Activated CD8-positive, alpha-beta memory T cell treated with anti-CD3 and anti-CD28 coated beads, Interleukin-2, amount 50 U/mL, for 1 hour (primary cell): ENCODE results near the gene RBM47.
"Not testable (repeated sequence)": the region's sequence is repeated elsewhere in the genome, so short reads cannot be mapped to it uniquely, and the experiment has no call there.

Experiments used
- DNase-seq: peaks from one replicate; pipeline ENCODE4 v3.0.0-alpha.2; 2020; ENCODE audit errors: extremely low read depth

The RBM47 gene

GRCh38 chr4:40446261-40446750 is 183.4 kb downstream of the RBM47 start:
- not testable (repeated sequence) for DNase-seq

GRCh38 chr4:40445671-40446070 is 184.0 kb downstream of the RBM47 start:
- DNase-seq, result no peak

- no peak for DNase-seq
Measured at GRCh38 chr4:40441430-40441829, 188.2 kb downstream of the RBM47 start.

- DNase-seq, result no peak
Measured at GRCh38 chr4:40439519-40439918, 190.1 kb downstream of the RBM47 start.

- no peak for DNase-seq
Measured at GRCh38 chr4:40438384-40439026, 191.2 kb downstream of the RBM47 start.

GRCh38 chr4:40437741-40438383 is 191.8 kb downstream of the RBM47 start:
- no peak for DNase-seq

GRCh38 chr4:40435306-40435705 is 194.4 kb downstream of the RBM47 start:
- DNase-seq, result not testable (repeated sequence)

- no peak for DNase-seq
Measured at GRCh38 chr4:40434126-40434687, 195.5 kb downstream of the RBM47 start.

- no peak for DNase-seq
Measured at GRCh38 chr4:40432504-40432903, 197.2 kb downstream of the RBM47 start.

- not testable (repeated sequence) for DNase-seq
Measured at GRCh38 chr4:40427871-40428270, 201.8 kb downstream of the RBM47 start.

GRCh38 chr4:40427128-40427527 is 202.5 kb downstream of the RBM47 start:
- DNase-seq, result no peak

GRCh38 chr4:40425799-40426574 is 203.7 kb downstream of the RBM47 start:
- DNase-seq, result no peak

- DNase-seq, result no peak
Measured at GRCh38 chr4:40423735-40424134, 205.9 kb downstream of the RBM47 start.

GRCh38 chr4:40421839-40422708 is 207.6 kb downstream of the RBM47 start:
- DNase-seq, result no peak

- no peak for DNase-seq
Measured at GRCh38 chr4:40419231-40419912, 210.3 kb downstream of the RBM47 start.

GRCh38 chr4:40418430-40419230 is 211.0 kb downstream of the RBM47 start:
- DNase-seq, result no peak

GRCh38 chr4:40417941-40418340 is 211.7 kb downstream of the RBM47 start:
- no peak for DNase-seq

GRCh38 chr4:40414673-40415072 is 215.0 kb downstream of the RBM47 start:
- no peak for DNase-seq

- DNase-seq, result no peak
Measured at GRCh38 chr4:40412866-40413795, 216.5 kb downstream of the RBM47 start.
